ENCODE measurements around the gene CROCC. TPM values are rescaled to one million over a fixed set of nuclear protein-coding genes. Genes with fewer than 3 reads are reported as not detected.

CROCC gene
- total and polyA plus RNA-seq, 9 of the 15 experiments (the other 6 are each of a cell fraction or from before 2014, with no cell fraction given) = 0.17 to 15.4 (median 7.6) TPM

DNA sequence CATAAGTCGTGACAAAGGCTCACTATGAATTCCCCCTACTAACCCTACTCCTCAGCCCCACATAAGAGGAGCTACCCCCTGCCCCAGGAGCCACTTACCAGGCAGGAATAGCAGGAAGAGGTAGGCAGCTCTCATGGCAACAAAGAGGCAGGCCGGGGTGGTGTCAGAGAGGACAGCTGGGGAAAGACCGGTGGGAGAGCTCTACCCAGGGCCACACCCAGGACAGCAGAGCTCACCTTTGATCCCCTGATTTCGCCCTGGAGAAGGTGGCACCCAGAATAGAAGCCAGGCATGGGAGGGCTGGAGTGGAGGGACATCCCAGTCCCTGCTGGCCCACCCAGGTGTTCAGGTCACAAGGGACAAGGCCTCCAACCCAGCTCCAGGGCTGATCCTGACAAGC, 56.4 kb downstream of the CROCC start:
- TF ChIP-seq, protein P1, sequence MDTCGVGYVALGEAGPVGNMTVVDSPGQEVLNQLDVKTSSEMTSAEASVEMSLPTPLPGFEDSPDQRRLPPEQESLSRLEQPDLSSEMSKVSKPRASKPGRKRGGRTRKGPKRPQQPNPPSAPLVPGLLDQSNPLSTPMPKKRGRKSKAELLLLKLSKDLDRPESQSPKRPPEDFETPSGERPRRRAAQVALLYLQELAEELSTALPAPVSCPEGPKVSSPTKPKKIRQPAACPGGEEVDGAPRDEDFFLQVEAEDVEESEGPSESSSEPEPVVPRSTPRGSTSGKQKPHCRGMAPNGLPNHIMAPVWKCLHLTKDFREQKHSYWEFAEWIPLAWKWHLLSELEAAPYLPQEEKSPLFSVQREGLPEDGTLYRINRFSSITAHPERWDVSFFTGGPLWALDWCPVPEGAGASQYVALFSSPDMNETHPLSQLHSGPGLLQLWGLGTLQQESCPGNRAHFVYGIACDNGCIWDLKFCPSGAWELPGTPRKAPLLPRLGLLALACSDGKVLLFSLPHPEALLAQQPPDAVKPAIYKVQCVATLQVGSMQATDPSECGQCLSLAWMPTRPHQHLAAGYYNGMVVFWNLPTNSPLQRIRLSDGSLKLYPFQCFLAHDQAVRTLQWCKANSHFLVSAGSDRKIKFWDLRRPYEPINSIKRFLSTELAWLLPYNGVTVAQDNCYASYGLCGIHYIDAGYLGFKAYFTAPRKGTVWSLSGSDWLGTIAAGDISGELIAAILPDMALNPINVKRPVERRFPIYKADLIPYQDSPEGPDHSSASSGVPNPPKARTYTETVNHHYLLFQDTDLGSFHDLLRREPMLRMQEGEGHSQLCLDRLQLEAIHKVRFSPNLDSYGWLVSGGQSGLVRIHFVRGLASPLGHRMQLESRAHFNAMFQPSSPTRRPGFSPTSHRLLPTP (IDR thresholded peaks at IDR 0.05; ENCODE audit: borderline replicate concordance, extremely low read depth, insufficient read length) = no peak
- TF ChIP-seq, protein P2, sequence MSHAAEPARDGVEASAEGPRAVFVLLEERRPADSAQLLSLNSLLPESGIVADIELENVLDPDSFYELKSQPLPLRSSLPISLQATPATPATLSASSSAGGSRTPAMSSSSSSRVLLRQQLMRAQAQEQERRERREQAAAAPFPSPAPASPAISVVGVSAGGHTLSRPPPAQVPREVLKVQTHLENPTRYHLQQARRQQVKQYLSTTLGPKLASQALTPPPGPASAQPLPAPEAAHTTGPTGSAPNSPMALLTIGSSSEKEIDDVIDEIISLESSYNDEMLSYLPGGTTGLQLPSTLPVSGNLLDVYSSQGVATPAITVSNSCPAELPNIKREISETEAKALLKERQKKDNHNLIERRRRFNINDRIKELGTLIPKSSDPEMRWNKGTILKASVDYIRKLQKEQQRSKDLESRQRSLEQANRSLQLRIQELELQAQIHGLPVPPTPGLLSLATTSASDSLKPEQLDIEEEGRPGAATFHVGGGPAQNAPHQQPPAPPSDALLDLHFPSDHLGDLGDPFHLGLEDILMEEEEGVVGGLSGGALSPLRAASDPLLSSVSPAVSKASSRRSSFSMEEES (CRISPR knock-in tag; IDR thresholded peaks at IDR 0.05) = no peak
- no peak for TF ChIP-seq SMARCC2 (IDR thresholded peaks at IDR 0.05; ENCODE audit: low read depth)
- TF ChIP-seq ZNF134 (CRISPR knock-in tag; conservative IDR thresholded peaks at IDR 0.05) = no peak
- TF ChIP-seq, protein P3, sequence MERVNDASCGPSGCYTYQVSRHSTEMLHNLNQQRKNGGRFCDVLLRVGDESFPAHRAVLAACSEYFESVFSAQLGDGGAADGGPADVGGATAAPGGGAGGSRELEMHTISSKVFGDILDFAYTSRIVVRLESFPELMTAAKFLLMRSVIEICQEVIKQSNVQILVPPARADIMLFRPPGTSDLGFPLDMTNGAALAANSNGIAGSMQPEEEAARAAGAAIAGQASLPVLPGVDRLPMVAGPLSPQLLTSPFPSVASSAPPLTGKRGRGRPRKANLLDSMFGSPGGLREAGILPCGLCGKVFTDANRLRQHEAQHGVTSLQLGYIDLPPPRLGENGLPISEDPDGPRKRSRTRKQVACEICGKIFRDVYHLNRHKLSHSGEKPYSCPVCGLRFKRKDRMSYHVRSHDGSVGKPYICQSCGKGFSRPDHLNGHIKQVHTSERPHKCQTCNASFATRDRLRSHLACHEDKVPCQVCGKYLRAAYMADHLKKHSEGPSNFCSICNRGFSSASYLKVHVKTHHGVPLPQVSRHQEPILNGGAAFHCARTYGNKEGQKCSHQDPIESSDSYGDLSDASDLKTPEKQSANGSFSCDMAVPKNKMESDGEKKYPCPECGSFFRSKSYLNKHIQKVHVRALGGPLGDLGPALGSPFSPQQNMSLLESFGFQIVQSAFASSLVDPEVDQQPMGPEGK (CRISPR knock-in tag; IDR thresholded peaks at IDR 0.05; ENCODE audit: borderline replicate concordance) = no peak
- TF ChIP-seq, protein P4, sequence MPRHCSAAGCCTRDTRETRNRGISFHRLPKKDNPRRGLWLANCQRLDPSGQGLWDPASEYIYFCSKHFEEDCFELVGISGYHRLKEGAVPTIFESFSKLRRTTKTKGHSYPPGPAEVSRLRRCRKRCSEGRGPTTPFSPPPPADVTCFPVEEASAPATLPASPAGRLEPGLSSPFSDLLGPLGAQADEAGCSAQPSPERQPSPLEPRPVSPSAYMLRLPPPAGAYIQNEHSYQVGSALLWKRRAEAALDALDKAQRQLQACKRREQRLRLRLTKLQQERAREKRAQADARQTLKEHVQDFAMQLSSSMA (CRISPR knock-in tag; IDR thresholded peaks at IDR 0.05) = no peak
- TF ChIP-seq NCOA1 (IDR thresholded peaks at IDR 0.05; ENCODE audit: low read depth) = no peak
- no peak for TF ChIP-seq RFX5 (IDR thresholded peaks at IDR 0.05; ENCODE audit: low read depth, low read length)
- no peak for TF ChIP-seq XRCC5 (IDR thresholded peaks at IDR 0.05; ENCODE audit: low read depth, low read length)
- TF ChIP-seq POLR2H (tag; IDR thresholded peaks at IDR 0.05; ENCODE audit: low read depth) = no peak
- no peak for TF ChIP-seq ZSCAN32 (CRISPR knock-in tag; IDR thresholded peaks at IDR 0.05)
- no peak for TF ChIP-seq MEF2A (IDR thresholded peaks at IDR 0.05; ENCODE audit: control insufficient read depth, low read depth, low read length)
- no peak overlapping the region for H3K4me3 ChIP-seq
- no TSS peak for BruUV-seq (replicated peaks)
- no peaks in the 10 kb centered on the region for H3K79me2 ChIP-seq (ENCODE audit: control insufficient read depth, insufficient read depth, low read length)
- no peaks in the 10 kb centered on the region for H3K9me3 ChIP-seq (replicated peaks; ENCODE audit: control insufficient read depth, insufficient read depth, low read depth, low read length)
- H3K27me3 ChIP-seq (ENCODE audit: control insufficient read depth in 2 of 2, insufficient read depth in 2 of 2, low read length in 2 of 2) = peaks cover 20 to 29% of the 10 kb centered on the region in 2 experiments; a peak in 4 of 5 replicates
- peaks cover 0 to 44% of the 10 kb centered on the region in 2 experiments; a peak in 2 of 5 replicates for H3K4me1 ChIP-seq (replicated peaks in 1 of 2; ENCODE audit: control insufficient read depth in 2 of 2, insufficient read depth in 2 of 2, low read length in 2 of 2)
- H4K20me1 ChIP-seq (replicated peaks; ENCODE audit: control insufficient read depth, insufficient read depth, low read length) = peaks cover 18% of the 10 kb centered on the region; the same call in 1 of the 2 replicates
- intact Hi-C loops (cut with micrococcal nuclease) = no loop called here
- FAIRE-seq = no peak
- in situ Hi-C loops (cut with MboI) = no loop called here
- no peak overlapping the region for H2AFZ ChIP-seq (ENCODE audit: low read depth, low read length)
- no peaks in the 10 kb centered on the region for H3K36me3 ChIP-seq (ENCODE audit: control insufficient read depth, insufficient read depth, low read length)
- ATAC-seq = no peak
- no peak overlapping the region for H3K27ac ChIP-seq (ENCODE audit: extremely low read depth, low read depth, low read length)
- POLR2A ChIA-PET = interaction anchor here (0.9 to 1.2 kb wide), 4 partner anchors 13 to 81 kb away, joined by 4 to 7 read pairs (median 6); no protein-coding TSS in a partner anchor
- WGBS (ENCODE audit: insufficient coverage, low coverage, missing lambda C conversion rate) = 25% methylated on average over 4 of the region's 4 CpGs
- no peak overlapping the region for H3K4me2 ChIP-seq (ENCODE audit: insufficient read depth, low read length)
- CTCF ChIA-PET (ENCODE audit: low intra/inter-chr PET ratio) = no interaction called here
- no peaks in the 10 kb centered on the region for H3K9me1 ChIP-seq (ENCODE audit: control insufficient read depth, insufficient read depth, low read length)
- peak overlapping the region in 1 of 2 experiments; percentile 71; a peak in 2 of 4 replicates for H3K9ac ChIP-seq (ENCODE audit: insufficient read depth in 1 of 2, low read depth in 2 of 2, low read length in 2 of 2)
- no peak for DNase-seq (ENCODE audit: extremely low read depth in 1 of 4, low spot score in 3 of 4)
